Esophagus muscularis mucosa (tissue), 2 donors: Measurements from ENCODE around the gene LTC4S.

Experiments used
- POLR2A ChIP-seq: fragments of 450-650 bp; IDR thresholded peaks from one replicate; pipeline ENCODE4 v1.6.1; 2017; ENCODE audit warnings: antibody characterized with exemption, moderate library complexity, mild to moderate bottlenecking, low read depth
- POLR2AphosphoS5 ChIP-seq, 2 donors: sonication (generic); formaldehyde crosslinking; IDR thresholded peaks; one replicate each; pipeline ENCODE4 v1.6.1; 2017; ENCODE audit warnings: antibody characterized with exemption in 2 of 2

DNA sequence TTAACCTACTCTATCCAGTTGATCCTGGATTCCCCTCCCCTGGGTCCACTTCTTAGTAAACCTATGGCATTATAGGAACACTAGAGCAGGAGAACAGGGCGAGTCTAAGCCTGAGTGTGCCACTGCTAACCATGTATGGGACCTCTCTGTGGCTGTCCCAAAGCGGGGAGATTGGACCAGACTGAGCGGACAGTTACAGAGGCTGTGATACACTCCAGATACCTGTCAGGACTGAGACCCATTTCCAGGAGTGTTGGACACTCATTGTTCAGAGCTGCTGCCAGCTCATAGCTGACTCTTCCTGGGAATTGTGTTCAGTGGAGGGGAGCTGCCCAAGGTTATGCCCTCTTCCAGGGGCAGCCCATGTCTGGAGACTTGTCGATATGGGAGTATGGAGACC lies 11.9 kb upstream of the LTC4S start:
- no peak for TF ChIP-seq POLR2A
- TF ChIP-seq POLR2AphosphoS5 (IDR thresholded peaks at IDR 0.05) = peak in 1 of 2 donors; percentile 14
